ENCODE results near the gene SLC9A9. TPM values are rescaled to one million over a fixed set of nuclear protein-coding genes. Genes with fewer than 3 reads are reported as not detected.

The SLC9A9 gene
- total and polyA plus RNA-seq, 2 of the 8 experiments (the other 6 are each of a cell fraction or from before 2014, with no cell fraction given), result 0.48 to 1.1 TPM

- TF ChIP-seq, protein P1, sequence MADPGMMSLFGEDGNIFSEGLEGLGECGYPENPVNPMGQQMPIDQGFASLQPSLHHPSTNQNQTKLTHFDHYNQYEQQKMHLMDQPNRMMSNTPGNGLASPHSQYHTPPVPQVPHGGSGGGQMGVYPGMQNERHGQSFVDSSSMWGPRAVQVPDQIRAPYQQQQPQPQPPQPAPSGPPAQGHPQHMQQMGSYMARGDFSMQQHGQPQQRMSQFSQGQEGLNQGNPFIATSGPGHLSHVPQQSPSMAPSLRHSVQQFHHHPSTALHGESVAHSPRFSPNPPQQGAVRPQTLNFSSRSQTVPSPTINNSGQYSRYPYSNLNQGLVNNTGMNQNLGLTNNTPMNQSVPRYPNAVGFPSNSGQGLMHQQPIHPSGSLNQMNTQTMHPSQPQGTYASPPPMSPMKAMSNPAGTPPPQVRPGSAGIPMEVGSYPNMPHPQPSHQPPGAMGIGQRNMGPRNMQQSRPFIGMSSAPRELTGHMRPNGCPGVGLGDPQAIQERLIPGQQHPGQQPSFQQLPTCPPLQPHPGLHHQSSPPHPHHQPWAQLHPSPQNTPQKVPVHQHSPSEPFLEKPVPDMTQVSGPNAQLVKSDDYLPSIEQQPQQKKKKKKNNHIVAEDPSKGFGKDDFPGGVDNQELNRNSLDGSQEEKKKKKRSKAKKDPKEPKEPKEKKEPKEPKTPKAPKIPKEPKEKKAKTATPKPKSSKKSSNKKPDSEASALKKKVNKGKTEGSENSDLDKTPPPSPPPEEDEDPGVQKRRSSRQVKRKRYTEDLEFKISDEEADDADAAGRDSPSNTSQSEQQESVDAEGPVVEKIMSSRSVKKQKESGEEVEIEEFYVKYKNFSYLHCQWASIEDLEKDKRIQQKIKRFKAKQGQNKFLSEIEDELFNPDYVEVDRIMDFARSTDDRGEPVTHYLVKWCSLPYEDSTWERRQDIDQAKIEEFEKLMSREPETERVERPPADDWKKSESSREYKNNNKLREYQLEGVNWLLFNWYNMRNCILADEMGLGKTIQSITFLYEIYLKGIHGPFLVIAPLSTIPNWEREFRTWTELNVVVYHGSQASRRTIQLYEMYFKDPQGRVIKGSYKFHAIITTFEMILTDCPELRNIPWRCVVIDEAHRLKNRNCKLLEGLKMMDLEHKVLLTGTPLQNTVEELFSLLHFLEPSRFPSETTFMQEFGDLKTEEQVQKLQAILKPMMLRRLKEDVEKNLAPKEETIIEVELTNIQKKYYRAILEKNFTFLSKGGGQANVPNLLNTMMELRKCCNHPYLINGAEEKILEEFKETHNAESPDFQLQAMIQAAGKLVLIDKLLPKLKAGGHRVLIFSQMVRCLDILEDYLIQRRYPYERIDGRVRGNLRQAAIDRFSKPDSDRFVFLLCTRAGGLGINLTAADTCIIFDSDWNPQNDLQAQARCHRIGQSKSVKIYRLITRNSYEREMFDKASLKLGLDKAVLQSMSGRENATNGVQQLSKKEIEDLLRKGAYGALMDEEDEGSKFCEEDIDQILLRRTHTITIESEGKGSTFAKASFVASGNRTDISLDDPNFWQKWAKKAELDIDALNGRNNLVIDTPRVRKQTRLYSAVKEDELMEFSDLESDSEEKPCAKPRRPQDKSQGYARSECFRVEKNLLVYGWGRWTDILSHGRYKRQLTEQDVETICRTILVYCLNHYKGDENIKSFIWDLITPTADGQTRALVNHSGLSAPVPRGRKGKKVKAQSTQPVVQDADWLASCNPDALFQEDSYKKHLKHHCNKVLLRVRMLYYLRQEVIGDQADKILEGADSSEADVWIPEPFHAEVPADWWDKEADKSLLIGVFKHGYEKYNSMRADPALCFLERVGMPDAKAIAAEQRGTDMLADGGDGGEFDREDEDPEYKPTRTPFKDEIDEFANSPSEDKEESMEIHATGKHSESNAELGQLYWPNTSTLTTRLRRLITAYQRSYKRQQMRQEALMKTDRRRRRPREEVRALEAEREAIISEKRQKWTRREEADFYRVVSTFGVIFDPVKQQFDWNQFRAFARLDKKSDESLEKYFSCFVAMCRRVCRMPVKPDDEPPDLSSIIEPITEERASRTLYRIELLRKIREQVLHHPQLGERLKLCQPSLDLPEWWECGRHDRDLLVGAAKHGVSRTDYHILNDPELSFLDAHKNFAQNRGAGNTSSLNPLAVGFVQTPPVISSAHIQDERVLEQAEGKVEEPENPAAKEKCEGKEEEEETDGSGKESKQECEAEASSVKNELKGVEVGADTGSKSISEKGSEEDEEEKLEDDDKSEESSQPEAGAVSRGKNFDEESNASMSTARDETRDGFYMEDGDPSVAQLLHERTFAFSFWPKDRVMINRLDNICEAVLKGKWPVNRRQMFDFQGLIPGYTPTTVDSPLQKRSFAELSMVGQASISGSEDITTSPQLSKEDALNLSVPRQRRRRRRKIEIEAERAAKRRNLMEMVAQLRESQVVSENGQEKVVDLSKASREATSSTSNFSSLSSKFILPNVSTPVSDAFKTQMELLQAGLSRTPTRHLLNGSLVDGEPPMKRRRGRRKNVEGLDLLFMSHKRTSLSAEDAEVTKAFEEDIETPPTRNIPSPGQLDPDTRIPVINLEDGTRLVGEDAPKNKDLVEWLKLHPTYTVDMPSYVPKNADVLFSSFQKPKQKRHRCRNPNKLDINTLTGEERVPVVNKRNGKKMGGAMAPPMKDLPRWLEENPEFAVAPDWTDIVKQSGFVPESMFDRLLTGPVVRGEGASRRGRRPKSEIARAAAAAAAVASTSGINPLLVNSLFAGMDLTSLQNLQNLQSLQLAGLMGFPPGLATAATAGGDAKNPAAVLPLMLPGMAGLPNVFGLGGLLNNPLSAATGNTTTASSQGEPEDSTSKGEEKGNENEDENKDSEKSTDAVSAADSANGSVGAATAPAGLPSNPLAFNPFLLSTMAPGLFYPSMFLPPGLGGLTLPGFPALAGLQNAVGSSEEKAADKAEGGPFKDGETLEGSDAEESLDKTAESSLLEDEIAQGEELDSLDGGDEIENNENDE (IDR thresholded peaks at IDR 0.05; ENCODE audit: insufficient replicate concordance, low read length), result no peak
- TF ChIP-seq EP300 (IDR thresholded peaks at IDR 0.05; ENCODE audit: borderline replicate concordance in 1 of 2, low read depth in 2 of 2, low read length in 2 of 2), result no peak
- no peak for TF ChIP-seq SAP30 (IDR thresholded peaks at IDR 0.05; ENCODE audit: insufficient read depth, insufficient replicate concordance, low read length)
- TF ChIP-seq RAD21 (IDR thresholded peaks at IDR 0.05 in 1 of 2, conservative IDR thresholded peaks at IDR 0.05 in 1 of 2; ENCODE audit: low read depth in 2 of 2, low read length in 2 of 2), result no peak
- TF ChIP-seq, protein P2, sequence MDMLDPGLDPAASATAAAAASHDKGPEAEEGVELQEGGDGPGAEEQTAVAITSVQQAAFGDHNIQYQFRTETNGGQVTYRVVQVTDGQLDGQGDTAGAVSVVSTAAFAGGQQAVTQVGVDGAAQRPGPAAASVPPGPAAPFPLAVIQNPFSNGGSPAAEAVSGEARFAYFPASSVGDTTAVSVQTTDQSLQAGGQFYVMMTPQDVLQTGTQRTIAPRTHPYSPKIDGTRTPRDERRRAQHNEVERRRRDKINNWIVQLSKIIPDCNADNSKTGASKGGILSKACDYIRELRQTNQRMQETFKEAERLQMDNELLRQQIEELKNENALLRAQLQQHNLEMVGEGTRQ (IDR thresholded peaks at IDR 0.05; ENCODE audit: low read length), result no peak
- no peak for TF ChIP-seq POU5F1 (IDR thresholded peaks at IDR 0.05; ENCODE audit: low read depth, low read length)
- no peak for TF ChIP-seq GABPA (IDR thresholded peaks at IDR 0.05; ENCODE audit: borderline replicate concordance, insufficient read depth, low read length)
- no peak for TF ChIP-seq SP1 (IDR thresholded peaks at IDR 0.05; ENCODE audit: low read depth, low read length)
- TF ChIP-seq PHF8 (conservative IDR thresholded peaks at IDR 0.05; ENCODE audit: low read depth, low read length), result no peak
Observed at GRCh38 chr3:143241481-143241951, 606.8 kb downstream of the SLC9A9 start (continued).
